Smooth muscle cell (in vitro differentiated cells): ENCODE data around the gene RBL2. TPM values are rescaled to one million over a fixed set of nuclear protein-coding genes. Genes with fewer than 3 reads are reported as not detected.
"Not testable (repeated sequence)": the region's sequence is repeated elsewhere in the genome, so short reads cannot be mapped to it uniquely, and the experiment has no call there.

Experiments used
- DNase-seq: peaks from one replicate; lab custom pipeline; 2025; ENCODE audit not compliant: unreplicated experiment; lab: John Stamatoyannopoulos, UW
- H2AFZ ChIP-seq: fragments of 200-600 bp; sonication (generic); 2 replicates; pipeline ENCODE4 v1.6.0; 2016; ENCODE audit warnings: antibody characterized with exemption, low read depth, mild to moderate bottlenecking
- H3F3A ChIP-seq: fragments of 200-600 bp; sonication (generic); 2 replicates; pipeline ENCODE4 v1.6.0; 2017; ENCODE audit warnings: antibody characterized with exemption, low read depth
- H3K27ac ChIP-seq: fragments of 200-600 bp; sonication (generic); 2 replicates; pipeline ENCODE4 v1.5.1; 2016; ENCODE audit warnings: low read depth, mild to moderate bottlenecking
- H3K27me3 ChIP-seq: fragments of 200-600 bp; sonication (generic); 2 replicates; pipeline ENCODE4 v1.6.1; 2016; ENCODE audit warnings: low read depth, mild to moderate bottlenecking
- H3K36me3 ChIP-seq: fragments of 200-600 bp; sonication (generic); 2 replicates; pipeline ENCODE4 v1.5.1; 2016; ENCODE audit warnings: low read depth
- H3K4me1 ChIP-seq: fragments of 200-600 bp; sonication (generic); 2 replicates; pipeline ENCODE4 v1.5.1; 2016; ENCODE audit warnings: low read depth
- H3K4me2 ChIP-seq: fragments of 200-600 bp; sonication (generic); 2 replicates; pipeline ENCODE4 v1.6.0; 2016; ENCODE audit warnings: mild to moderate bottlenecking
- H3K4me3 ChIP-seq: fragments of 200-600 bp; sonication (generic); 2 replicates; pipeline ENCODE4 v1.5.1; 2016; ENCODE audit warnings: mild to moderate bottlenecking
- H3K79me2 ChIP-seq: fragments of 200-600 bp; sonication (generic); 2 replicates; pipeline ENCODE4 v1.6.0; 2016; ENCODE audit warnings: low read depth, mild to moderate bottlenecking
- H3K9ac ChIP-seq: fragments of 200-600 bp; sonication (generic); 2 replicates; pipeline ENCODE4 v1.6.0; 2016; ENCODE audit warnings: low read depth
- H3K9me3 ChIP-seq: fragments of 200-600 bp; sonication (generic); replicated peaks from 2 replicates; pipeline ENCODE4 v1.5.1; 2016; ENCODE audit warnings: low read depth
- H4K20me1 ChIP-seq: fragments of 200-600 bp; sonication (generic); 2 replicates; pipeline ENCODE4 v1.6.0; 2016; ENCODE audit warnings: low read depth
- WGBS: methylation state at CpG from one replicate; pipeline ENCODE4 v1.1.7; 2016; ENCODE audit warnings: low lambda C conversion rate; 5-methylcytosine and 5-hydroxymethylcytosine counted together
- polyA plus RNA-seq: library from polyadenylated mRNA; unstranded; fragments of >200 nt; fragmentation: Nextera tagmentation; extraction: Ambion mirVana; gene quantifications from 2 replicates; pipeline ENCODE4 v1.2.1, GENCODE V29; 2016
- total RNA-seq: library from RNA; depleted of rRNA; stranded (reverse); fragments of >200 nt; gene quantifications from 2 replicates; pipeline ENCODE4 v1.2.3, GENCODE V29; 2014
- TF ChIP-seq, protein P1 (sequence below): fragments of 200-600 bp; sonication (generic); IDR thresholded peaks from 2 replicates; pipeline ENCODE4 v1.5.1; 2017; ENCODE audit warnings: borderline replicate concordance, mild to moderate bottlenecking, antibody characterized with exemption; ENCODE audit not compliant: insufficient read depth, poor library complexity, severe bottlenecking

Gene RBL2
- total and polyA plus RNA-seq, 2 experiments from 2014 or later, result 21.0 to 42.7 TPM

GRCh38 chr16:53511084-53511402 is 76.8 kb downstream of the RBL2 start:
- H3K4me1 ChIP-seq, result no peaks in the 10 kb centered on the region
- no peaks in the 10 kb centered on the region for H3K27me3 ChIP-seq
- H3K9ac ChIP-seq, result no peak overlapping the region
- WGBS, result 89% methylated on average over 6 of the region's 6 CpGs
- TF ChIP-seq, protein P1, sequence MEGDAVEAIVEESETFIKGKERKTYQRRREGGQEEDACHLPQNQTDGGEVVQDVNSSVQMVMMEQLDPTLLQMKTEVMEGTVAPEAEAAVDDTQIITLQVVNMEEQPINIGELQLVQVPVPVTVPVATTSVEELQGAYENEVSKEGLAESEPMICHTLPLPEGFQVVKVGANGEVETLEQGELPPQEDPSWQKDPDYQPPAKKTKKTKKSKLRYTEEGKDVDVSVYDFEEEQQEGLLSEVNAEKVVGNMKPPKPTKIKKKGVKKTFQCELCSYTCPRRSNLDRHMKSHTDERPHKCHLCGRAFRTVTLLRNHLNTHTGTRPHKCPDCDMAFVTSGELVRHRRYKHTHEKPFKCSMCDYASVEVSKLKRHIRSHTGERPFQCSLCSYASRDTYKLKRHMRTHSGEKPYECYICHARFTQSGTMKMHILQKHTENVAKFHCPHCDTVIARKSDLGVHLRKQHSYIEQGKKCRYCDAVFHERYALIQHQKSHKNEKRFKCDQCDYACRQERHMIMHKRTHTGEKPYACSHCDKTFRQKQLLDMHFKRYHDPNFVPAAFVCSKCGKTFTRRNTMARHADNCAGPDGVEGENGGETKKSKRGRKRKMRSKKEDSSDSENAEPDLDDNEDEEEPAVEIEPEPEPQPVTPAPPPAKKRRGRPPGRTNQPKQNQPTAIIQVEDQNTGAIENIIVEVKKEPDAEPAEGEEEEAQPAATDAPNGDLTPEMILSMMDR, result no peak
- H2AFZ ChIP-seq, result no peak overlapping the region
- H3K4me3 ChIP-seq, result no peak overlapping the region
- DNase-seq, result no peak
- no peaks in the 10 kb centered on the region for H3K36me3 ChIP-seq
- no peaks in the 10 kb centered on the region for H3K79me2 ChIP-seq
- H3K9me3 ChIP-seq, result no peaks in the 10 kb centered on the region
- no peak overlapping the region for H3K4me2 ChIP-seq
- H3F3A ChIP-seq, result no peaks in the 10 kb centered on the region
- no peak overlapping the region for H3K27ac ChIP-seq
- no peaks in the 10 kb centered on the region for H4K20me1 ChIP-seq

- DNase-seq, result no peak
- H3K27ac ChIP-seq, result no peak overlapping the region
- TF ChIP-seq, protein P1, result no peak
- no peaks in the 10 kb centered on the region for H3K4me1 ChIP-seq
- H3K27me3 ChIP-seq, result no peaks in the 10 kb centered on the region
- H3K4me2 ChIP-seq, result no peak overlapping the region
- H3F3A ChIP-seq, result no peaks in the 10 kb centered on the region
- H3K79me2 ChIP-seq, result no peaks in the 10 kb centered on the region
- 92% methylated on average over 12 of the region's 12 CpGs for WGBS
- H2AFZ ChIP-seq, result no peak overlapping the region
- no peak overlapping the region for H3K4me3 ChIP-seq
- H3K9ac ChIP-seq, result no peak overlapping the region
- H3K9me3 ChIP-seq, result no peaks in the 10 kb centered on the region
- no peaks in the 10 kb centered on the region for H3K36me3 ChIP-seq
- H4K20me1 ChIP-seq, result no peaks in the 10 kb centered on the region
These were observed 77.4 kb downstream of the RBL2 start for GRCh38 chr16:53511403-53512280.

- not testable (repeated sequence) for H4K20me1 ChIP-seq, H3K4me1 ChIP-seq, H3K9me3 ChIP-seq, H3K27me3 ChIP-seq, H3K79me2 ChIP-seq, H3K4me2 ChIP-seq, H3K36me3 ChIP-seq, H3K27ac ChIP-seq, H3F3A ChIP-seq, H2AFZ ChIP-seq, H3K4me3 ChIP-seq, DNase-seq, H3K9ac ChIP-seq
- WGBS, result 100% methylated on average over 1 of the region's 1 CpG
These were observed 78.5 kb downstream of the RBL2 start for GRCh38 chr16:53512795-53513194.

- no peaks in the 10 kb centered on the region for H3K79me2 ChIP-seq
- H3K4me1 ChIP-seq, result no peaks in the 10 kb centered on the region
- DNase-seq, result no peak
- H3K9ac ChIP-seq, result no peak overlapping the region
- 64% methylated on average over 6 of the region's 6 CpGs for whole genome bisulfite sequencing
- no peaks in the 10 kb centered on the region for H3F3A ChIP-seq
- H2AFZ ChIP-seq, result no peak overlapping the region
- H3K4me3 ChIP-seq, result no peak overlapping the region
- TF ChIP-seq, protein P1, result no peak
- H4K20me1 ChIP-seq, result no peaks in the 10 kb centered on the region
- no peaks in the 10 kb centered on the region for H3K27me3 ChIP-seq
- no peaks in the 10 kb centered on the region for H3K9me3 ChIP-seq
- H3K4me2 ChIP-seq, result no peak overlapping the region
- no peaks in the 10 kb centered on the region for H3K36me3 ChIP-seq
- H3K27ac ChIP-seq, result no peak overlapping the region
These were observed 81.0 kb downstream of the RBL2 start for GRCh38 chr16:53515259-53515658.
